Left colon (tissue), 2 donors: ENCODE results near the gene MEIKIN. TPM values are rescaled to one million over a fixed set of nuclear protein-coding genes. Genes with fewer than 3 reads are reported as not detected.
"Not testable (repeated sequence)": the region's sequence is repeated elsewhere in the genome, so short reads cannot be mapped to it uniquely, and the experiment has no call there.

Experiments used
- ATAC-seq: fragments of 200-7000 bp; cut with Tn5 transposase; one replicate; pipeline ENCODE4 v1.9.1; 2020; ENCODE audit warnings: mild to moderate bottlenecking, moderate library complexity
- DNase-seq, 2 donors: peaks; one replicate each; pipeline ENCODE4 v3.0.0-alpha.2; 2020
- intact Hi-C, 2 donors: fragments of 100-400 bp; cut with DNase I in 1 of 2; cut with micrococcal nuclease in 1 of 2; formaldehyde crosslinking; loops; one replicate each; pipeline versions ENCODE4 v1.11.2 to v1.14.0; 2022; cut with DNase I, micrococcal nuclease
- total RNA-seq, 2 donors: library from RNA; stranded (reverse); fragmentation: NEBNext Ultra II Directional; extraction: Animal tissue kit (Norgen Biotek cat#: 25700); gene quantifications; one replicate each; pipeline ENCODE4 v1.2.1, GENCODE V29; 2021
- donor health status: DM: no; HTN: no; CAD: no.
- donor health status: DM: yes; HTN: yes; CAD: no.

Gene MEIKIN
- total RNA-seq, 2 donors from 2014 or later = not detected

DNA sequence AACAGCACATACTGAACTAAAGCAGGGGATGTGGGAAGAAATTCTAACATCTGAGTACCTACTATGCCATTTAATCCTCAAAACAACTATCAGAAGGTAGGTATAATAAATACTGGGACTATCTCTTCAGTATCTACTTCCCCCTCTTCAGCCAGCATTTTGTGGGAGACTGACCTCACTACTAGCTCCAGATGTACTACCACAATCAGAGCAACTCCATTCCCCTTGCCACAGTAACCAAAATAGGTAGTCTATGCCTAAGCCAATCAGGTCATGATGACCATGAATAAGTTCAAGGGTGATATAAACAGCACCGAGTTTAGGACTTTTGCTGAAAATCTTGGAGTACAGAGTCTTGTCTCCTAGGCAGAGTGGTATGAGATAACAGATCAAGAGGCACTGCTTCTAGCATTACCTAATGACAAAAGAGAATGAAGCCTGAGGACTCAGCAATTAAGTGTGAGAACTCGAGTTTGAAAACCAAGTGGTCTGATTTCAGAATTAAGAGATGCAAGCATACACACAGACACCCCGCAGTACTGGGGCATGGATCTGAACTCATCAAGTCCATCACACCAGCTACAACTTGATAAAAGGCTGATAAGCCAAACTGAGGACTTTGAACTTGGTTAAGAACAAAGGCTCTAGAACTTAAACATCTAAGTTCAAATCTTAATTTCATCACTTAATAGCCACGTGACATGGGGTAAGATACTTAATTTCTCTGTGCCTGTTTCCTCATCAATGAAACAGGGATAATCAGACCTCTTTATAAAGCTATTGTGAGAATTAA, 158.4 kb downstream of the MEIKIN start:
- intact Hi-C loops = no loop called here
- no peak for ATAC-seq

GRCh38 chr5:131786036-131786435, 159.4 kb downstream of the MEIKIN start:
- ATAC-seq (no peak), DNase-seq (no peak)
- intact Hi-C loops = no loop called here

More for the DNA sequence above, 158.4 kb downstream of the MEIKIN start:
- no peak for DNase-seq

DNA sequence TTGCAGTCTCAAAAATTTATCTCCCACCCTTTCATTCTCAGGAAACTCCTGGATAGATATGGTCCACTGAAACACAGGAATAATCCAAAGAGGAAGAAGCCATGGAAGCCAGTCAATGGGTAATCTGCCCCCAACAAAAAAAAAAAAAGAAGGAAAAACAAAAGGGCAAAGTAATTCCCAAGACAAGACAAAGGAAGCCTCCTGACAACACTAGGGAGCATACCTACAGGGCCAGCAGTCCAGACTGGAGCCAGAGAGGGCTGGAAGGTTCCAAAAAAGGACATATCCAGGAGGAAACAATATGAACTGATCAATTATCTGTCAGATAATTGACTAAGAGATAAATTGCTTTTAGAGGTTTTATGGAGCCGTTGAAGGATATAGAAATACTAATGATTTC, 161.6 kb downstream of the MEIKIN start:
- DNase-seq (no peak), ATAC-seq (no peak)
- intact Hi-C loops = no loop called here

DNA sequence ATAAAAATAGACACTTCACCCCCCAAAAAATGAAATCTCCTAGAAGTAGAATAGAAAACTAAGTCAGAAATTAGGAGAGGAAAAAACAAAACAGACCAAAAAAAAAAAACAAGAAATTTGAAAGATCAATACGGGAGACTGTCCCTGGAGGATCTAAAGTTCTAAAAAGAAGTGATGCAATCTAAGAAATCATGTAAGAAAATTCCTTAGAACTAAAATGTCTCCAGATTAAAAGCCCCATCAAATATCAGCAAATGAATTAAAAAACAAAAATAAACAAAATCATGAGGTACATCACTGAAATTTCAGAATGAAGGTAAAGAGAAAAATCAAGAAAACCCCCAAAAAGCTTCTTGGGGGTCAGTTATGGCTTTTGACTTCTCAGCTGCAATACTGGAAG, 162.1 kb downstream of the MEIKIN start:
- DNase-seq (no peak), ATAC-seq (no peak)
- intact Hi-C loops = no loop called here

DNA sequence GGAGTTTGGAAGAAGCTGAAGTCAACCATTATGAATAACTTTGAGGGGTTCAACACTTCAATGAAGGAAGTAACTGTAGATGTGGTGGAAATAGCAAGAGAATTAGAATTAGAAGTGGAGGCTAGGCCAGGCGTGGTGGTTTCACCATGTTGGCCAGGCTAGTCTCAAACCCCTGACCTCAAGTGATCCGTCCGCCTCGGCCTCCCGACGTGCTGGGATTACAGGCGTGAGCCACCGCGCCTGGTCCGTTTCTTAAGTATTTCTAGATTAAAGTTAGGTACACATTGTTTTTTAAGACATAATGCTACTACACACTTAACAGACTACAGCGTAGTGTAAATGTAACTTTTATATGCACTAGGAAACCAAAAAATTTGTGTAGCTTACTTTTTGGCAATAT, 162.7 kb downstream of the MEIKIN start:
- intact Hi-C loops = no loop called here
- no peak for DNase-seq
- ATAC-seq = no peak

DNA sequence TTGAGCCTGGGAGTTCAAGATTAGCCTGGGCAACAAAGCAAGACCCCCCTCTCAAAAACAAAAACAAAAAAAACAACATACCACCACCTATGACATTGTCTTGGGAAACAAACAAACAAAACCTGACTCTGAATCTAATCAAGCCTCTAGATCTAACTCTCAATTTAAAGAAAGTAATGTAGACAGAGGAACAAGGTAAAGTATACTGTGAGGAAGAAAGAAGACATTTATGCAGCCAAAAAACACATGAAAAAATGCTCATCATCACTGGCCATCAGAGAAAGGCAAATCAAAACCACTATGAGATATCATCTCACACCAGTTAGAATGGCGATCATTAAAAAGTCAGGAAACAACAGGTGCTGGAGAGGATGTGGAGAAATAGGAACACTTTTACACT, 167.3 kb downstream of the MEIKIN start:
- DNase-seq, ATAC-seq, intact Hi-C loops: not testable (repeated sequence)

- intact Hi-C loops = no loop called here
- ATAC-seq = no peak
- no peak for DNase-seq
Observed at GRCh38 chr5:131776450-131776849, 169.0 kb downstream of the MEIKIN start.

DNA sequence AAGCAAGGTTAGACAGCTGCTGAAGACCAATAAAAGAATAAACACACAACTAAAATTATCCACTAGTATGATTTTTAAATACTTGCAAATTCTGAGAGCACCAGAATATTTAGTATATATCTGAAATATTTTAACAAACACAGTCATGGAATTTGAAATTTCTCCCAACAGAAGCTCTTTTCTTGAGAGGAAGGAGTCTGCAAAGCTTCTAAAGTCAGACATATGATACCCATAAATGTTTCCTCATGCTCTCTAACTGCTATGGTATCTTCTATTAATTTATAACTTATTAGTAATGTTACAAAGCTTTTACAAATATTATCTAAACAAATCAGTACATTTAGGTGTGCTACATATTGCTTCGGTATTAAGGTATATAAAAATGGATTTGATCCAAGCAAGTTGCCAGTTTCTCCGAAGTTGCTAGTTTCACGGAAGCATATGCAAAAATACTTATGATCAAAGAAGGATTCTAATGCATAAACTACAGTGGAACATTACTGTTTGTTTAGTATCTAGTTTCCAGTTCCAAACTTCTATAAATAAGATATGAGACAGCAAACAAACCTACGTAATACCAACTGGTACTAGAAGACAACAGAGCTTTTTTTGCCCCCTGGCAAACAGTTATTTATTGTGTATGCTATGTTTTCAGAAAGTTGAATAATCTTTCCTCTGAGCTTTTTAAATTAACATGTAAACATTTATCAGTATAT, 170.7 kb downstream of the MEIKIN start:
- no peak for ATAC-seq

DNA sequence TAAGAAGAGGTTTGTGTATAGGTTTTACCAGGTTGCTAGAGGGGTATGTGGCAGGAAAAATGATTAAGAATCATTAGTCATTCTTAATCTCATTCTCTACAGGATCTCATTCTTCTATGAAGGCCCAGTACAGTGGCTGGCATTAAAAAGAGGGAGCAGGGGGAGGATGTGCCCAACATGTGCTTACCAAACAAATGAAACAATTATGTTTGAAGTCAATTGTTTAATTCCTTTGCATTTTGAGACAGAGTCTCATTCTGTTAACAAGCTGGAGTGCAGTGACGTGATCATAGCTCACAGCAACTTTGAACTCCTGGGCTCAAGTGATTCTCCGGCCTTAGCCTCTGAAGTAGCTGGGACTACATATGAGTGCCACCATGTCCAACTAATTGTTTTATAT, 171.7 kb downstream of the MEIKIN start:
- DNase-seq = no peak
- intact Hi-C loops = no loop called here
- ATAC-seq = no peak

More for the DNA sequence above, 170.7 kb downstream of the MEIKIN start:
- intact Hi-C loops = no loop called here
- no peak for DNase-seq

DNA sequence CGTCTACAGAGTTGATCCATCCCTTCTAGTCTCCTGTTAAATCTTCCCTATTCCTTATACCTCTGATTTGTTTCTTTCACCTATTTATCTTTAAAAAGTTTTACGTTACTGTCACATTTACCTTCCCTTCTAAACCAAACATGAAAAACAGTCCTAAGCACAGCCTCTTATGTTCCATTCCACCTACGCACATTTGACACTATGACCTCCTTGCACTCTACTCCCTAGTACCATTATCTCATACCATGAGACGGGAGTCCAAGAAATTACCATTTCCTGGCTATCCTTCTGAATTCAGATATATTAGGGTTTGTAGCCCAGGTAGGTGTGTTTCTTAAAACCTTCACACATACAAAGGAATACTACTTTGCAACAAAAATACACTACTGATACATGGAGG, 173.8 kb downstream of the MEIKIN start:
- ATAC-seq (no peak), DNase-seq (no peak)
- intact Hi-C loops = no loop called here

- intact Hi-C loops = no loop called here
- ATAC-seq (no peak), DNase-seq (no peak)
Observed at GRCh38 chr5:131769961-131770360, 175.5 kb downstream of the MEIKIN start.

GRCh38 chr5:131769336-131769735, 176.1 kb downstream of the MEIKIN start:
- DNase-seq (no peak), ATAC-seq (no peak)
- intact Hi-C loops = no loop called here

DNA sequence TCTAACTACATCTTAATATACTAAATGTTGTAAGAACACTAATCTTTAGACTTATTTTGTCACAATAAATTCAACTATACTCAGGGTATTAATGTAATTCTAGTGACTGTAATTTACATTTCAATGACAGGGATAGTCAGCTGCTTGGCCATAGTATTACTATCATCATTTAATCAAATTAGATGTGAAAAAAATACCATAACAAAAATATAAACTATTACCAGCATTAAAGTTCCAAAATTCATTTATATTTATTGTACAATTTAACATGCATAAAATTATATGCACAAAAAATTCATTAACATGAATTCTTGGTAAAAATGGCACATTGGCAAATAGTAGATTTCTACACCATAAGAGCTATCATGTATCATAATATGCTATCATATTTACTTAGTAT, 177.6 kb downstream of the MEIKIN start:
- no peak for DNase-seq
- ATAC-seq = no peak
- intact Hi-C loops = no loop called here

DNA sequence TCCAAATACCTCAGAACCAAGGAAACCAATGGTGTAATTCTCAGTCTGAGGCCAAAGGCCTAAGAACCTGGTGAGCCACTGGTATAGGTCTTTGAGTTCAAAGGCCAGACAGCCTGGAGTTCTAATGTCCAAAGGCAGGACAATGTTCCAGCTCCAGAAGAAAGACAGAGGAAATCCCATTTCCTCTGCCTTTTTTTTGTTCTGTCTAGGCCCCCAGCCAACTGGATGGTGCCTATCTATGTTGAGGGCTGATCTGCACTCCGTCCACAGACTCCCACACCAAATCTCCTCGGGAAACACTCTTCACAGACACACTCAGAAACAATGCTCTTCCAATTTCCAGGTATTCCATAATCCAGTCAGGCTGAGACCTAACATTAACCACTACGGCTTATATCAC, 178.8 kb downstream of the MEIKIN start:
- ATAC-seq (no peak), DNase-seq (no peak)
- intact Hi-C loops = no loop called here

DNA sequence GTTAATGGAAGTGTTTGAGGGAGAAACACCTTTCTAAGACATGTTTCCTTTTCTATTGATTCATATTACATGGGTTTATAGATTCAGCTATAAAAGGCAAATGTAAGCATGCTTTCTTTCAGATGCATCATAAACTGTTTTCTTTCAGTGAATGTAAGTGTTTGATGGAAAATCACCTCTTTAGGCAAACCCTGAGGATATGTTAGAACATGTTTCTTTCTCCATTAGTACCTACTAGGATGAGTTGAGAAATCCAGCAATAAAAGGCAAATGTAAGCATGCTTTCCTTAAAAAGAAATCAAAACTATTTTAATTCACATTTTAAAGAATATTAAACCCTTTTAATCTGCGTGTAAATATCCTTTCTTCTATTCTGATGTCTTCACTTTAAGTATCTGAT, 180.2 kb downstream of the MEIKIN start:
- intact Hi-C loops = no loop called here
- DNase-seq (no peak), ATAC-seq (no peak)

GRCh38 chr5:131763968-131764367, 181.5 kb downstream of the MEIKIN start:
- DNase-seq (no peak), ATAC-seq (no peak)
- intact Hi-C loops = no loop called here

DNA sequence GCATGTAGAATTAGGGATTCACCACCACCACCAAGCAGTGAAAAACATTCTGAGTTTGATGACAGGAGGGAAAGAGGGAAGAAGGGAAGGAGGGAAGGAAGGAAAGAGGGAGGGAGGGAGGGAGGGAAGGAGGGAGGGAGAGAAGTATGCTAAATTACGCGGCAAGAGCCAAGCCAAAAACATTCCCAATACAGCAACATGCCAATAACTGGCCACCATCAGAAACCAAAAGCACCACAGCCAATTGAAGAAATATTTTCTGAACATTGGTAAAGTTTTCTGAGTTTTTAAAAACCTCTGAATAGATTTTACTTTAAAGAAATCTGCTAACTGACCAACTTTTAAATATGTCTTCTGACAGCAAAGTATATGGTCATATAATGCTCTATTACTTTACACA, 184.7 kb downstream of the MEIKIN start:
- no peak for DNase-seq
- intact Hi-C loops = no loop called here
- no peak for ATAC-seq

- intact Hi-C loops = no loop called here
- DNase-seq = no peak
- no peak for ATAC-seq
Observed at GRCh38 chr5:131759704-131760103, 185.8 kb downstream of the MEIKIN start.

DNA sequence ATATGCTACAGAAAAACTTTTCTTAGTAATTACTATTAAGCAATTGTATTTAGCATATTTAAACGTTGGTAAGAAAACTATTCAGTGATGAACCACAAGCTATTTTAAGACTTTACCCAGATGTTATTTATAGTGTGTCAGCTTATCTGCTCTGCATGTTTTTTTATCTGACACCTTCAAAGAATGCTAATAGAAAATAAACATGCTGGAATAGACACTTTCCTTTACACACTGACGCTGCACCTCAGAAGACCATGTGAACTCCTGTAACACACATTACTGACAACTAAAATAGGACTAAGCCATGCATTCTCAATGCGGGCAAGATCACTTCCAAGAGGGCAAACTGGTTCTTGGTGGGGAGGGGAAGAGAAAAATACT, 187.0 kb downstream of the MEIKIN start:
- ATAC-seq = no peak
- intact Hi-C loops = no loop called here
- no peak for DNase-seq

GRCh38 chr5:131757830-131758519, 187.5 kb downstream of the MEIKIN start:
- intact Hi-C loops = no loop called here
- no peak for DNase-seq
- no peak for ATAC-seq
